Mammary epithelial cell (primary cell): ENCODE measurements around the gene COX17.

ENCODE experiments used
- CTCF ChIP-seq, 2 donors: IDR thresholded peaks in 1 of 2; conservative IDR thresholded peaks in 1 of 2; 2 replicates each; pipeline ENCODE4 v1.5.1; 2011 to 2012; ENCODE audit warnings: inconsistent platforms in 2 of 2, low read length in 2 of 2, mild to moderate bottlenecking in 2 of 2, control low read depth in 1 of 2, low read depth in 1 of 2; ENCODE audit not compliant: insufficient read depth in 1 of 2; ENCODE audit errors: extremely low read depth in 1 of 2
- EZH2 ChIP-seq: IDR thresholded peaks from 2 replicates; pipeline ENCODE4 v1.6.1; 2012; ENCODE audit warnings: low read length, inconsistent platforms, borderline replicate concordance

GRCh38 chr3:119676771-119677640, at the start of gene COX17:
- no peak for TF ChIP-seq EZH2
- no peak for TF ChIP-seq CTCF (conservative IDR thresholded peaks at IDR 0.05 in 1 of 2, IDR thresholded peaks at IDR 0.05 in 1 of 2; ENCODE audit: extremely low read depth in 1 of 2, insufficient read depth in 1 of 2, low read depth in 1 of 2, low read length in 2 of 2)
